Measurements from ENCODE around the gene CRK.

GRCh38 chr17:1462164-1463112, 6.4 kb upstream of the CRK start:
- TF ChIP-seq GATA3 (IDR thresholded peaks at IDR 0.05; ENCODE audit: low read depth, low read length) (no peak), GATA2 (IDR thresholded peaks at IDR 0.05; ENCODE audit: low read depth, low read length) (no peak)
